ENCODE data around the gene CDC27.

CDC27 gene

DNA sequence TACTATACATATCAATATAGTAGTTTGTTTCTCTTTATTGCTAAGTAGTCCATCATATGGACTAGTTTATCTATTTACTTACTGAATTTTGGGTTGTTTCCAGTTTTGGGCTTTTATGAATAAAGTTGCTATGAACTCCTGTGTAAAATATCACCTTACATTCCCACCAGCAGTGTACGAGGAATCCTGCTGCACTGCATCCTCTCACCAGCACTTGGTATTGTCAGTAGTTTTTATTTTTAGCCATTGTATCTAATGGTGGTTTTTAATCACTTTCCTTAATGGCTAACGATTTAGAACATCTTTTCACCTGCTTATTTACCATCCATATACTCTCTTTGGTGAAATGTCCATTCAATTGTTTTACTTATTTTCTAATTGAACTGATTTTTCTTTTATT, 24.0 kb downstream of the CDC27 start:
- TF ChIP-seq GLIS3 (CRISPR knock-in tag; IDR thresholded peaks at IDR 0.05) (no peak), TOX (CRISPR knock-in tag; IDR thresholded peaks at IDR 0.05; ENCODE audit: borderline replicate concordance) (no peak), ZFP30 (CRISPR knock-in tag; IDR thresholded peaks at IDR 0.05) (no peak), ARNTL (CRISPR knock-in tag; IDR thresholded peaks at IDR 0.05; ENCODE audit: borderline replicate concordance, low read depth) (no peak), ISL1 (CRISPR knock-in tag; IDR thresholded peaks at IDR 0.05) (no peak), OSR1 (CRISPR knock-in tag; IDR thresholded peaks at IDR 0.05) (no peak), ZC3H10 (CRISPR knock-in tag; IDR thresholded peaks at IDR 0.05) (no peak), CSDC2 (CRISPR knock-in tag; IDR thresholded peaks at IDR 0.05) (no peak), ZNF70 (CRISPR knock-in tag; IDR thresholded peaks at IDR 0.05) (no peak), BACH2 (CRISPR knock-in tag; IDR thresholded peaks at IDR 0.05; ENCODE audit: borderline replicate concordance) (no peak), ESRRG (CRISPR knock-in tag; IDR thresholded peaks at IDR 0.05) (no peak)
- no peak for ATAC-seq

DNA sequence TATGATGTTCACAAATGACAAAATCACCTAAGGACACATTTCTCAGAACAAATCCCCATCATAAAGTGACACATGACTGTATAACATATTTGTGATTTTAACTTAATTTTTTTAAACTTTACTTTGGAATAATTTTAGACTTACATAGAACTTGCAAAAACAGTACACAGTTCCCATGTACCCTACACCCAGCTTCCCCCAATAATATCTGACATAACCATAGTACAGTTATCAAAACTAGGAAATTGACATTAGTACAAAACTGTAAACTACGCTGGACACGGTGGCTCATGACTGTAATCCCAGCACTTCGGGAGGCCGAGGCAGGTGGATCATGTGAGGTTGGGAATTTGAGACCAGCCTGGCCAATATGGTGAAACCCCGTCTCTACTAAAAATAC, 24.8 kb downstream of the CDC27 start:
- TF ChIP-seq, protein P1, sequence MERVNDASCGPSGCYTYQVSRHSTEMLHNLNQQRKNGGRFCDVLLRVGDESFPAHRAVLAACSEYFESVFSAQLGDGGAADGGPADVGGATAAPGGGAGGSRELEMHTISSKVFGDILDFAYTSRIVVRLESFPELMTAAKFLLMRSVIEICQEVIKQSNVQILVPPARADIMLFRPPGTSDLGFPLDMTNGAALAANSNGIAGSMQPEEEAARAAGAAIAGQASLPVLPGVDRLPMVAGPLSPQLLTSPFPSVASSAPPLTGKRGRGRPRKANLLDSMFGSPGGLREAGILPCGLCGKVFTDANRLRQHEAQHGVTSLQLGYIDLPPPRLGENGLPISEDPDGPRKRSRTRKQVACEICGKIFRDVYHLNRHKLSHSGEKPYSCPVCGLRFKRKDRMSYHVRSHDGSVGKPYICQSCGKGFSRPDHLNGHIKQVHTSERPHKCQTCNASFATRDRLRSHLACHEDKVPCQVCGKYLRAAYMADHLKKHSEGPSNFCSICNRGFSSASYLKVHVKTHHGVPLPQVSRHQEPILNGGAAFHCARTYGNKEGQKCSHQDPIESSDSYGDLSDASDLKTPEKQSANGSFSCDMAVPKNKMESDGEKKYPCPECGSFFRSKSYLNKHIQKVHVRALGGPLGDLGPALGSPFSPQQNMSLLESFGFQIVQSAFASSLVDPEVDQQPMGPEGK (CRISPR knock-in tag; IDR thresholded peaks at IDR 0.05; ENCODE audit: borderline replicate concordance), result no peak
- no peak for TF ChIP-seq ZC3H10 (CRISPR knock-in tag; IDR thresholded peaks at IDR 0.05)
- no peak for TF ChIP-seq CSDC2 (CRISPR knock-in tag; IDR thresholded peaks at IDR 0.05)
- no peak for TF ChIP-seq ZNF8 (CRISPR knock-in tag; IDR thresholded peaks at IDR 0.05)
- TF ChIP-seq ZFP30 (CRISPR knock-in tag; IDR thresholded peaks at IDR 0.05), result no peak
- TF ChIP-seq ISL1 (CRISPR knock-in tag; IDR thresholded peaks at IDR 0.05), result no peak
- no peak for TF ChIP-seq PPARA (CRISPR knock-in tag; IDR thresholded peaks at IDR 0.05; ENCODE audit: borderline replicate concordance)
- TF ChIP-seq RARB (CRISPR knock-in tag; IDR thresholded peaks at IDR 0.05), result no peak
- TF ChIP-seq, protein P2, sequence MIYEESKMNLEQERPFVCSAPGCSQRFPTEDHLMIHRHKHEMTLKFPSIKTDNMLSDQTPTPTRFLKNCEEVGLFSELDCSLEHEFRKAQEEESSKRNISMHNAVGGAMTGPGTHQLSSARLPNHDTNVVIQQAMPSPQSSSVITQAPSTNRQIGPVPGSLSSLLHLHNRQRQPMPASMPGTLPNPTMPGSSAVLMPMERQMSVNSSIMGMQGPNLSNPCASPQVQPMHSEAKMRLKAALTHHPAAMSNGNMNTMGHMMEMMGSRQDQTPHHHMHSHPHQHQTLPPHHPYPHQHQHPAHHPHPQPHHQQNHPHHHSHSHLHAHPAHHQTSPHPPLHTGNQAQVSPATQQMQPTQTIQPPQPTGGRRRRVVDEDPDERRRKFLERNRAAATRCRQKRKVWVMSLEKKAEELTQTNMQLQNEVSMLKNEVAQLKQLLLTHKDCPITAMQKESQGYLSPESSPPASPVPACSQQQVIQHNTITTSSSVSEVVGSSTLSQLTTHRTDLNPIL (CRISPR knock-in tag; IDR thresholded peaks at IDR 0.05; ENCODE audit: low read depth), result no peak
- TF ChIP-seq, protein P3, sequence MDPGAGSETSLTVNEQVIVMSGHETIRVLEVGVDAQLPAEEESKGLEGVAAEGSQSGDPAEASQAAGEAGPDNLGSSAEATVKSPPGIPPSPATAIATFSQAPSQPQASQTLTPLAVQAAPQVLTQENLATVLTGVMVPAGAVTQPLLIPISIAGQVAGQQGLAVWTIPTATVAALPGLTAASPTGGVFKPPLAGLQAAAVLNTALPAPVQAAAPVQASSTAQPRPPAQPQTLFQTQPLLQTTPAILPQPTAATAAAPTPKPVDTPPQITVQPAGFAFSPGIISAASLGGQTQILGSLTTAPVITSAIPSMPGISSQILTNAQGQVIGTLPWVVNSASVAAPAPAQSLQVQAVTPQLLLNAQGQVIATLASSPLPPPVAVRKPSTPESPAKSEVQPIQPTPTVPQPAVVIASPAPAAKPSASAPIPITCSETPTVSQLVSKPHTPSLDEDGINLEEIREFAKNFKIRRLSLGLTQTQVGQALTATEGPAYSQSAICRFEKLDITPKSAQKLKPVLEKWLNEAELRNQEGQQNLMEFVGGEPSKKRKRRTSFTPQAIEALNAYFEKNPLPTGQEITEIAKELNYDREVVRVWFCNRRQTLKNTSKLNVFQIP (CRISPR knock-in tag; IDR thresholded peaks at IDR 0.05; ENCODE audit: borderline replicate concordance, low read depth), result no peak
- no peak for TF ChIP-seq ESRRG (CRISPR knock-in tag; IDR thresholded peaks at IDR 0.05)
- no peak for TF ChIP-seq TOX (CRISPR knock-in tag; IDR thresholded peaks at IDR 0.05; ENCODE audit: borderline replicate concordance)
- TF ChIP-seq SNAI2 (CRISPR knock-in tag; IDR thresholded peaks at IDR 0.05), result no peak
- TF ChIP-seq, protein P4, sequence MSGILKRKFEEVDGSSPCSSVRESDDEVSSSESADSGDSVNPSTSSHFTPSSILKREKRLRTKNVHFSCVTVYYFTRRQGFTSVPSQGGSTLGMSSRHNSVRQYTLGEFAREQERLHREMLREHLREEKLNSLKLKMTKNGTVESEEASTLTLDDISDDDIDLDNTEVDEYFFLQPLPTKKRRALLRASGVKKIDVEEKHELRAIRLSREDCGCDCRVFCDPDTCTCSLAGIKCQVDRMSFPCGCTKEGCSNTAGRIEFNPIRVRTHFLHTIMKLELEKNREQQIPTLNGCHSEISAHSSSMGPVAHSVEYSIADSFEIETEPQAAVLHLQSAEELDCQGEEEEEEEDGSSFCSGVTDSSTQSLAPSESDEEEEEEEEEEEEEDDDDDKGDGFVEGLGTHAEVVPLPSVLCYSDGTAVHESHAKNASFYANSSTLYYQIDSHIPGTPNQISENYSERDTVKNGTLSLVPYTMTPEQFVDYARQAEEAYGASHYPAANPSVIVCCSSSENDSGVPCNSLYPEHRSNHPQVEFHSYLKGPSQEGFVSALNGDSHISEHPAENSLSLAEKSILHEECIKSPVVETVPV (CRISPR knock-in tag; IDR thresholded peaks at IDR 0.05), result no peak
- TF ChIP-seq BACH2 (CRISPR knock-in tag; IDR thresholded peaks at IDR 0.05; ENCODE audit: borderline replicate concordance), result no peak
- no peak for TF ChIP-seq ZNF70 (CRISPR knock-in tag; IDR thresholded peaks at IDR 0.05)
- no peak for TF ChIP-seq TCF4 (CRISPR knock-in tag; IDR thresholded peaks at IDR 0.05; ENCODE audit: borderline replicate concordance)
- no peak for ATAC-seq

DNA sequence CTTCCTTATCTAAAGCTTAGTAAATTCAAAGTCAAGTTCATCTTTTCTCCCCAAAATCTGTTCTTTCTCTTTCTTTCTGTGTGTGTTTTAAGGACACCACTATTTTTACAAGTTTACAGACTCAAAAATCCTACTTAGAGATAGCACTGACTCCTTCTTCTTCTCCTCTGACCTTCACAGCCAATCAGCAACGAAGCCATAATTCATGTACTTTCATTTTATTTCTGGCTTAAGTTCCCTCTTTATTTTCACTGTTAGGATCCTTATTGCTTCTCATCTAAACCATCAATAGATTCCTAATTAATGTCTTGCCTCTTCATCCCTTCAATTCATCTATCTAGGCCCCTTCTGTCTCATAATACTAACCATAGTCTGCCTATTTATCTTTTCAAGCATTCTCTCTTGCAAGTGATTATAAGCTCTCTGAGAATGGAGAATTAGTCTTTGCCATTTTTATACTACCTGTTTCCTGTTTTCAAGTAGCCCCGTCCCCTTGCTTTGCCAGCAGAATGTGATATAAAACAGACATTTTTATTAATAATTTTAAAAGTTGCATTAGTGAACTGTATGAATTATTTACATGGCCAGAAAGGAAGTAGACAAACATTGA, 27.0 kb downstream of the CDC27 start:
- no peak for ATAC-seq
- TF ChIP-seq, protein P2 (CRISPR knock-in tag; IDR thresholded peaks at IDR 0.05; ENCODE audit: low read depth), result no peak
- TF ChIP-seq GLIS3 (CRISPR knock-in tag; IDR thresholded peaks at IDR 0.05), result no peak
- TF ChIP-seq ZNF70 (CRISPR knock-in tag; IDR thresholded peaks at IDR 0.05), result no peak
- TF ChIP-seq, protein P4 (CRISPR knock-in tag; IDR thresholded peaks at IDR 0.05), result no peak
- TF ChIP-seq PPARA (CRISPR knock-in tag; IDR thresholded peaks at IDR 0.05; ENCODE audit: borderline replicate concordance), result no peak
- TF ChIP-seq ESRRG (CRISPR knock-in tag; IDR thresholded peaks at IDR 0.05), result no peak
- TF ChIP-seq, protein P5, sequence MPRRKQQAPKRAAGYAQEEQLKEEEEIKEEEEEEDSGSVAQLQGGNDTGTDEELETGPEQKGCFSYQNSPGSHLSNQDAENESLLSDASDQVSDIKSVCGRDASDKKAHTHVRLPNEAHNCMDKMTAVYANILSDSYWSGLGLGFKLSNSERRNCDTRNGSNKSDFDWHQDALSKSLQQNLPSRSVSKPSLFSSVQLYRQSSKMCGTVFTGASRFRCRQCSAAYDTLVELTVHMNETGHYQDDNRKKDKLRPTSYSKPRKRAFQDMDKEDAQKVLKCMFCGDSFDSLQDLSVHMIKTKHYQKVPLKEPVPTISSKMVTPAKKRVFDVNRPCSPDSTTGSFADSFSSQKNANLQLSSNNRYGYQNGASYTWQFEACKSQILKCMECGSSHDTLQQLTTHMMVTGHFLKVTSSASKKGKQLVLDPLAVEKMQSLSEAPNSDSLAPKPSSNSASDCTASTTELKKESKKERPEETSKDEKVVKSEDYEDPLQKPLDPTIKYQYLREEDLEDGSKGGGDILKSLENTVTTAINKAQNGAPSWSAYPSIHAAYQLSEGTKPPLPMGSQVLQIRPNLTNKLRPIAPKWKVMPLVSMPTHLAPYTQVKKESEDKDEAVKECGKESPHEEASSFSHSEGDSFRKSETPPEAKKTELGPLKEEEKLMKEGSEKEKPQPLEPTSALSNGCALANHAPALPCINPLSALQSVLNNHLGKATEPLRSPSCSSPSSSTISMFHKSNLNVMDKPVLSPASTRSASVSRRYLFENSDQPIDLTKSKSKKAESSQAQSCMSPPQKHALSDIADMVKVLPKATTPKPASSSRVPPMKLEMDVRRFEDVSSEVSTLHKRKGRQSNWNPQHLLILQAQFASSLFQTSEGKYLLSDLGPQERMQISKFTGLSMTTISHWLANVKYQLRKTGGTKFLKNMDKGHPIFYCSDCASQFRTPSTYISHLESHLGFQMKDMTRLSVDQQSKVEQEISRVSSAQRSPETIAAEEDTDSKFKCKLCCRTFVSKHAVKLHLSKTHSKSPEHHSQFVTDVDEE (CRISPR knock-in tag; IDR thresholded peaks at IDR 0.05), result no peak
- TF ChIP-seq ZNF565 (CRISPR knock-in tag; conservative IDR thresholded peaks at IDR 0.05; ENCODE audit: low read depth), result no peak
- no peak for TF ChIP-seq ZNF8 (CRISPR knock-in tag; IDR thresholded peaks at IDR 0.05)
- no peak for TF ChIP-seq ISL1 (CRISPR knock-in tag; IDR thresholded peaks at IDR 0.05)
- TF ChIP-seq CSDC2 (CRISPR knock-in tag; IDR thresholded peaks at IDR 0.05), result no peak
- no peak for TF ChIP-seq ARNTL (CRISPR knock-in tag; IDR thresholded peaks at IDR 0.05; ENCODE audit: borderline replicate concordance, low read depth)
- TF ChIP-seq BACH2 (CRISPR knock-in tag; IDR thresholded peaks at IDR 0.05; ENCODE audit: borderline replicate concordance), result no peak
